ENCODE results near the gene MLC1.

DNA sequence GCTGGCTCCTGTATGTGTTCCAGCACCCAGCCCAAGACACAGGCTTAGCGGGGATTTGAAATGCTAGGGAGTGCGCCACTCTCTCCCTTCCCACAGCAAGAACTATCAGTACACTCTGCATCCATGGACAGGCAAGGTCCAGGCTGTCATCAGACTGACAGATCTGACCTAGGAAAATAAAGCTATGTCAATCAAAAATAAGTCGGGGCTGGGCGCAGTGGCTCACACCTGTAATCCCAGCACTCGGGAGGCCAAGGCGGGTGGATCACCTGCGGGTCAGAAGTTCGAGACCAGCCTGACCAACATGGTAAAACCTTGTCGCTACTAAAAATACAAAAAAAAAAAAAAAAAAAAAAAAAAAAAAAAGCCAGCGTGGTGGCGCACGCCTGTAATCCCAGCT, 2.9 kb upstream of the MLC1 start:
- TF ChIP-seq POLR2A (IDR thresholded peaks at IDR 0.05), result no peak
- TF ChIP-seq, protein P1, sequence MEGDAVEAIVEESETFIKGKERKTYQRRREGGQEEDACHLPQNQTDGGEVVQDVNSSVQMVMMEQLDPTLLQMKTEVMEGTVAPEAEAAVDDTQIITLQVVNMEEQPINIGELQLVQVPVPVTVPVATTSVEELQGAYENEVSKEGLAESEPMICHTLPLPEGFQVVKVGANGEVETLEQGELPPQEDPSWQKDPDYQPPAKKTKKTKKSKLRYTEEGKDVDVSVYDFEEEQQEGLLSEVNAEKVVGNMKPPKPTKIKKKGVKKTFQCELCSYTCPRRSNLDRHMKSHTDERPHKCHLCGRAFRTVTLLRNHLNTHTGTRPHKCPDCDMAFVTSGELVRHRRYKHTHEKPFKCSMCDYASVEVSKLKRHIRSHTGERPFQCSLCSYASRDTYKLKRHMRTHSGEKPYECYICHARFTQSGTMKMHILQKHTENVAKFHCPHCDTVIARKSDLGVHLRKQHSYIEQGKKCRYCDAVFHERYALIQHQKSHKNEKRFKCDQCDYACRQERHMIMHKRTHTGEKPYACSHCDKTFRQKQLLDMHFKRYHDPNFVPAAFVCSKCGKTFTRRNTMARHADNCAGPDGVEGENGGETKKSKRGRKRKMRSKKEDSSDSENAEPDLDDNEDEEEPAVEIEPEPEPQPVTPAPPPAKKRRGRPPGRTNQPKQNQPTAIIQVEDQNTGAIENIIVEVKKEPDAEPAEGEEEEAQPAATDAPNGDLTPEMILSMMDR (IDR thresholded peaks at IDR 0.05 in 4 of 5, conservative IDR thresholded peaks at IDR 0.05 in 1 of 5), result no peak
